HTR-8/SVneo (cell line): ENCODE results near the gene WBP2.

Experiments used
- DNase-seq: peaks from one replicate; pipeline ENCODE4 v3.0.0; 2011; ENCODE audit warnings: low spot score, mixed read lengths; ENCODE audit not compliant: insufficient read length
- FAIRE-seq: peaks from 2 replicates; lab custom pipeline; 2011; peaks lifted over from hg19 to GRCh38; lab: Jason Lieb, UNC

WBP2 gene

DNA sequence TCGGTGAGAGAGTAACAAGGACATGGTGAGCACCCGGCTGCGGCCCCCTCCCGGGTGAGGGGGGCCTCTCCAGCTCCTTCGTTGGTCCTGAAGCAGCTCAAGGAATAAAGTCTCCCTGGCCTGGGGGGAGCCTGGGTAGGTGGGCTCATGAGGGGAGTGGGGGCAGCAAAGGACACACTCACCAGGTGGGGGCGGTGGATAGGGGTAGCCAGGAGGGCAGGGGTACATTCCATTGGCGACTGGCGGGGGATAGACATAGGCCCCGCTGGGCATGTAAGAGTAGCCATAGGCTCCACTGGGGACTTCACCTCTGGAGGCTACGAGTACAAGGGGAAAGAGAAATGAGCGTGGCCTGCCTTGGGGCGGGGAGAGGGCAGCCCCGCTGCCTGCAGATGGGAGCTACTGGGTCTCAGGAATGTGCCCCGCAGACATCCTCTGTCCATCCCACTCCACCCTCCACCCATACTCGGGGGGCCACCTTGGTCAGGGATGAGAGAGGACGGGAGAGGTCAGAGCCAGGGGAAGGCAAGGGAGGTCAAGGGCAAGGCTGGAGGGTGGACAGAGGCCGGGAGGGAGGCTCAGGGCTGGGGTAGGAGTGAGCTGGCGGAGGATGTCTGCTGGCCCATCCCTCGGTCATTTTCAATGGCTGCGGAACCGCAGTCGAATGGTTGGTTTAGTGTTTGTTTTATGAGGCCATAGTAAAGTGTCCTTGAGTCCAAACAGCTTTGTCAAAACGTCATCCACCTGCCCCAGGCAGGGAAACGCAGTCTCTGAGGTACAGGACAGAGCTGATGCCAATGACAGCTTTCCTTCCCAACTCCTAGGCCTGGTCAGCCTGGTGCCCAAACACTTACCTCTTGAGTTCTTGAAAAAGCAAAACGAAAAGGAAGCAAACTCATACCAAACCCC is 7.3 kb downstream of the WBP2 start:
- DNase-seq (no peak), FAIRE-seq (no peak)

DNA sequence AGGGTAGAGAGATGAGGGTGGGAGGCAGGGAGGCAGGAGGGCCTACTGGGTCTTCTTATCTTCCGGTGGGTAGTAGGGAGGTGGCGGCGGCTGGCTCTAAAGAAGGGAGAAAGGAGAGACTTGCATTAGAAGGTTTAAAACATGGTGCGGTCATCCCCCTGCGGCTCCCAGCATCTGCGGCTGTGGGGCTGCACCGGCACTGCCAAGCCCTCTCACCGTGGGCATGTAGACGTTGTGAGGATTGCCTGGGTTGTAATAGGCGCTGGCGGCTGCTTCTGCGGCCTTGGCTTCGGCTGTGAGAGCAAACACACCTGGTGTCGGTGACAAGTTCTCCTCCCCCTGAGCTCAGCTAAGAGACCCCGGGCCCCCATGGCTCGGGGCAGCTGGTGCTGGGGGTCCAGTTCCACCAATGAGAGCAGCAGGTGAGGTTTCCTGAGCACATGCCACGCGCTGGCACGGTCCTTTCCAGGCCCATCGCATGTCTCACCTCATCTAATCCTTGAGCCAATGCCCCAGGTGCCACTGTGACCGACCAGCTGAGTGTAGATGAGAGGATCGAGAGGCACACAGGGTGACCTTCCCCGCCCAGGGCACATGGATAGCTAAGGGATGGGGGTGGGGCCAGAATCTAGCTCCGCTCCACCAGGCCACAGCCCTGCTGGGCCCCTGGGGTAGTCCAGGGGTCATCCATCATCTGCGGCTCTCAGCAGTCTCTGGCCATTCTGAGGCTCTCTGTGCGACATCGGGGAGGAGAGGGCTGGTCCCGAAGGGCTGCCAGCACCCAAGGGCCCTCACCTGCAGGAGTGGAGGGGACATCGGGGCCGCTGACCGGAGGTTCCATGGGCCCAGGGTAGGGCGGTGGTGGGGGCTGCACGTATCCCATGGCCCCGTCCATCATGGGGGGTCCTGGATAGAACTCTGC is 8.2 kb downstream of the WBP2 start:
- DNase-seq (no peak), FAIRE-seq (no peak)

- DNase-seq (no peak), FAIRE-seq (no peak)
Observed at GRCh38 chr17:75845933-75846691, 9.0 kb downstream of the WBP2 start.

- DNase-seq (peak; percentile 78), FAIRE-seq (peak; percentile 90)
Observed at GRCh38 chr17:75845058-75845711, 9.9 kb downstream of the WBP2 start.

GRCh38 chr17:75844530-75845057 is 10.5 kb downstream of the WBP2 start:
- FAIRE-seq, result no peak

GRCh38 chr17:75843577-75844529 is 11.3 kb downstream of the WBP2 start, which contains the start of gene UNC13D:
Gene UNC13D, minus strand, starts transcription at chr17:75844404. Its CDS starts 67 bp downstream, at chr17:75844337.
- no peak for DNase-seq
- no peak for FAIRE-seq

More at GRCh38 chr17:75844530-75845057, 10.5 kb downstream of the WBP2 start:
- DNase-seq, result no peak

DNA sequence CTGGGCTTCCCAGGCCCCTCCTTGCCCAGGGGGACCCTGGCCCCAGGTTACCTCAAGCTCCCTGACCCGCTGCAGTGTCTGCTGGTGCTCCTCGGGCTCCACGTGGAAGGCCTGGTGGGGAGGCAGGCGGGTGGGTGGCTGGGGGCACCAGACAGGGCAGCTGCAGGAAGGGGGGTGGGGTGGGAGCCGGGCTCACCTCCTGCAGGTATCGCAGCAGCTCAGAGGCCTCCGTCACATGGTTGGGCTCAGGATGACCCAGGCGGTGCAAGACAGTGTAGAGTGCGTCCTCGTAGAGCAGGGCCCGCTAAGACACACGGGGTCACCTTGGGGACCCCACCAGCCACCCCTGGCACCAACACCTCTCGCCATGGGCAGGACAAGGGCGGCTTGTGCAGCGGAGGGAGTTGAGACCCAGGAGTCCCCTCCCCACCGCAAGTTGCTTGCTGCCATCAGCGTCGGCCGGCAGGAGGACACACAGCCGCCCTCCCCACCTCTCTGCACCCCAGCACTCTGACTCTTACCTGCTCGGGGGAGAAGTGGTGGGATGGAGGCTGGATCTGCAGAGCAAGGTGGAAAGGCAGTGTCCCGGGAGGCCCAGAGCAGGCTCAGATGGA is 12.1 kb downstream of the WBP2 start:
- no peak for FAIRE-seq
- no peak for DNase-seq

GRCh38 chr17:75842411-75842810 is 12.7 kb downstream of the WBP2 start:
- FAIRE-seq (no peak), DNase-seq (no peak)

DNA sequence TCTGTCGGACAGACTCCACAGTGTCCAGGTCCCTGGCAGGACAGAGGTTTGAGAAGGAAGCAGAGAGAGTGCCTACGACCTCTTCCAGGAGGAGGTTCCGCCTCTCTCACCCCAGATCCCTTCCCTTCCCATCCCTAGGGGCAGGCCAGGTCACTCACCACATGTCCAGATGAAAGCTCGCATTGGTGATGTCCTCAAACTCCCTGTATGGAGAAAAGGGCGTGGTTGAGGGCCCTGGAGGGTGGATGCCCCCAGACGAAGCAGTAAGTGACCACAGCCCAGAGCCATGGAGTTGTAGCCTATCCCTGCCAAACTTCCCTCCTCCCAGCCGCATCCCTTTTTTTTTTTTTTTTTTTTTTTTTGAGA is 14.4 kb downstream of the WBP2 start:
- DNase-seq (no peak), FAIRE-seq (no peak)

GRCh38 chr17:75839942-75840798 is 15.0 kb downstream of the WBP2 start:
- no peak for DNase-seq
- FAIRE-seq, result no peak

- FAIRE-seq (no peak), DNase-seq (no peak)
Observed at GRCh38 chr17:75838410-75838809, 16.7 kb downstream of the WBP2 start.

DNA sequence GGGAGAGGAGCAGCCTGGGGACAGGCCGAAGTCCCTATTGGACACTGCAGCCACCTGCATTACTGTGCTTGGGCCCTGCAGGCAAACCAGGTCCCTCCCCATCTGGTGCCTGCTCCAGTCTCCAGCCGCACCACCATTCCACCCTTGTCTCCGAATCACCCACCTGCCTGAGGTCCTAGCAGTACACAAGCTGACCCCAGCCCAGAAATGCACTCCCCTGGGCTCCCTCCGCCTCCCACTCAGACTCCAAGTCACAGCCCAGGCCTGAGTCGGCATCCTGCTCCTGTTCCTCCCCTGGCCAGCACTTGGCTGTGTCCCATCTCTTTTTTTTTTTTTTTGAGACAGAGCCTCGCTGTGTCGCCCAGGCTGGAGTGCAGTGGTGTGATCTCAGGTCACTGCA is 17.2 kb downstream of the WBP2 start:
- no peak for DNase-seq
- FAIRE-seq, result no peak

GRCh38 chr17:75836605-75837004 is 18.5 kb downstream of the WBP2 start:
- FAIRE-seq, result no peak
- no peak for DNase-seq

GRCh38 chr17:75835654-75835987 is 19.5 kb downstream of the WBP2 start:
- DNase-seq, result no peak
- FAIRE-seq, result no peak

- no peak for FAIRE-seq
- DNase-seq, result no peak
Observed at GRCh38 chr17:75834928-75835653, 20.0 kb downstream of the WBP2 start.

DNA sequence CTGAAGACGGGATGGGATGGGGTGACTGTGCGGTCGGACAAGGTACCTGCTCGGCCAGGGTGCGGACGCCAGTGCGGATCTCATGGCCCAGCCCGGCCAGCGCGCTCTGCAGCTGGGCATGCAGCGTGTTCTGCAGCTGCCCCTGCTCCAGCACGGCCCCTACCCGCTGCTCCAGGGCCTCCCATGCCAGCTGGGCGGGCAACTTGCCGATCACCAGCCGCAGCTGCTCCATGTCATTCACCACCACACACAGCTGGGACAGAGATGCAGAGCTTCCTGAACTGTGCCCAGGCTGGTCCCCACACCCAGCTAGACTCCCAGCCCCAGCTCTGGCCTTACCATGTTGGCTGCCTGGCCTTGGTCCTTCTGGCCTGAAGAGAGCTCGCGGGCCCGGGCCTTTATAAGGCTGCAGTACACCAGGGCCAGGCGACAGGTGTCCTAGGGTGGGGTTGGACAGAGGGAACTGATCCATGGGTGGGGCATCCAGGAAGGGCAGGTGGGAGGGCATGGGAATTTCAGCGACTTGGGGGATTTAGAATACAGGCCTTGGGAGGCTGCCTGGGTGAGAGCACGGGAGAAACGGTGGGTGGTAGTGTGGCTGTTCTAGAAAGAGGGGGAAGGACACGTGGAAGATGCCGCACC is 20.7 kb downstream of the WBP2 start:
- DNase-seq (no peak), FAIRE-seq (no peak)
